Tibial nerve (tissue), 4 donors: ENCODE results near the gene MED7.

Source experiments
- CTCF ChIP-seq, 5 experiments: fragments of 200-600 bp in 3 of 5; fragments of 450-650 bp in 2 of 5; sonication (generic) in 3 of 5; IDR thresholded peaks; one replicate each; pipeline ENCODE4 v1.5.1; 2016 to 2019; ENCODE audit warnings: antibody characterized with exemption in 5 of 5, mild to moderate bottlenecking in 3 of 5, moderate library complexity in 2 of 5
- EP300 ChIP-seq, 2 donors: sonication (generic); formaldehyde crosslinking; IDR thresholded peaks; one replicate each; pipeline ENCODE4 v1.6.1; 2017; ENCODE audit warnings: antibody characterized with exemption in 2 of 2, mild to moderate bottlenecking in 1 of 2
- POLR2A ChIP-seq, 2 donors: fragments of 450-650 bp; IDR thresholded peaks; one replicate each; pipeline ENCODE4 v1.6.1; 2017; ENCODE audit warnings: antibody characterized with exemption in 2 of 2, mild to moderate bottlenecking in 2 of 2, moderate library complexity in 2 of 2

GRCh38 chr5:157155297-157155696 is 12.6 kb upstream of the MED7 start:
- TF ChIP-seq CTCF (IDR thresholded peaks at IDR 0.05) (no peak), EP300 (IDR thresholded peaks at IDR 0.05) (no peak), POLR2A (IDR thresholded peaks at IDR 0.05) (no peak)
